ENCODE results near the gene LCTL.

- TF ChIP-seq, protein P1, sequence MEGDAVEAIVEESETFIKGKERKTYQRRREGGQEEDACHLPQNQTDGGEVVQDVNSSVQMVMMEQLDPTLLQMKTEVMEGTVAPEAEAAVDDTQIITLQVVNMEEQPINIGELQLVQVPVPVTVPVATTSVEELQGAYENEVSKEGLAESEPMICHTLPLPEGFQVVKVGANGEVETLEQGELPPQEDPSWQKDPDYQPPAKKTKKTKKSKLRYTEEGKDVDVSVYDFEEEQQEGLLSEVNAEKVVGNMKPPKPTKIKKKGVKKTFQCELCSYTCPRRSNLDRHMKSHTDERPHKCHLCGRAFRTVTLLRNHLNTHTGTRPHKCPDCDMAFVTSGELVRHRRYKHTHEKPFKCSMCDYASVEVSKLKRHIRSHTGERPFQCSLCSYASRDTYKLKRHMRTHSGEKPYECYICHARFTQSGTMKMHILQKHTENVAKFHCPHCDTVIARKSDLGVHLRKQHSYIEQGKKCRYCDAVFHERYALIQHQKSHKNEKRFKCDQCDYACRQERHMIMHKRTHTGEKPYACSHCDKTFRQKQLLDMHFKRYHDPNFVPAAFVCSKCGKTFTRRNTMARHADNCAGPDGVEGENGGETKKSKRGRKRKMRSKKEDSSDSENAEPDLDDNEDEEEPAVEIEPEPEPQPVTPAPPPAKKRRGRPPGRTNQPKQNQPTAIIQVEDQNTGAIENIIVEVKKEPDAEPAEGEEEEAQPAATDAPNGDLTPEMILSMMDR (IDR thresholded peaks at IDR 0.05), result no peak
- no peak for TF ChIP-seq POLR2AphosphoS5 (IDR thresholded peaks at IDR 0.05)
Measured at GRCh38 chr15:66595332-66595731, 29.5 kb upstream of the LCTL start.

Data from sigmoid colon (tissue), 4 donors.